ENCODE data around the gene RANBP3. TPM values are rescaled to one million over a fixed set of nuclear protein-coding genes. Genes with fewer than 3 reads are reported as not detected.

The RANBP3 gene
- total and polyA plus RNA-seq, 2 of the 8 experiments (the other 6 are each of a cell fraction or from before 2014, with no cell fraction given) = 95.4 to 122 TPM

DNA sequence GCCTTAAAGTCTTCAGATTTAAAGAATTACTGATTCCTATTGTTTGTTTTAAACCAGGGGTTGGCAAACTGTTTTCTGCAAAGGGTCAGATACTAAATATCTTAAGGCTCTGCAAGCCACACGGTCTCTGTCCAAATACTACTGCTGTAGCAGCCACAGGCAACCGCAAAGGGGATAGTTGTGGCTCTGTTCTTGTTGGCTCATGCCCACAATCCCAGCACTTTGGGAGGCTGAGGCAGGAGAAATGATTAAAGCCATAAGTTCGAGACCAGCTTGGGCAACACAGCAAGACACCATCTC is 22.4 kb downstream of the RANBP3 start:
- POLR2A ChIA-PET (ENCODE audit: partially characterized antibody) = interaction anchor here (1.2 to 1.9 kb wide), 2 partner anchors 11 to 17 kb away, joined by 3 to 6 read pairs; no protein-coding TSS in a partner anchor
- no peak overlapping the region for H3K4me2 ChIP-seq (ENCODE audit: insufficient read depth in 1 of 2, low read depth in 2 of 2, low read length in 2 of 2)
- TF ChIP-seq FOSL1 (IDR thresholded peaks at IDR 0.05; ENCODE audit: insufficient read depth, low read depth, low read length) (no peak), CHD2 (IDR thresholded peaks at IDR 0.05; ENCODE audit: low read length) (no peak), TBP (IDR thresholded peaks at IDR 0.05; ENCODE audit: low read depth, low read length) (no peak), BCL11A (IDR thresholded peaks at IDR 0.05; ENCODE audit: low read depth in 2 of 2, low read length in 2 of 2) (no peak), TAF1 (IDR thresholded peaks at IDR 0.05; ENCODE audit: low read depth, low read length) (no peak), SP4 (IDR thresholded peaks at IDR 0.05; ENCODE audit: low read length) (no peak), POLR2A (IDR thresholded peaks at IDR 0.05; ENCODE audit: control extremely low read depth in 1 of 2, low read depth in 2 of 2, low read length in 2 of 2) (no peak), KDM5A (IDR thresholded peaks at IDR 0.05; ENCODE audit: low read length) (no peak), SP2 (IDR thresholded peaks at IDR 0.05; ENCODE audit: low read length) (no peak), E2F6 (IDR thresholded peaks at IDR 0.05) (no peak), BACH1 (IDR thresholded peaks at IDR 0.05; ENCODE audit: low read length) (no peak), KDM4A (IDR thresholded peaks at IDR 0.05; ENCODE audit: low read depth, low read length, severe bottlenecking) (no peak), GTF2F1 (IDR thresholded peaks at IDR 0.05; ENCODE audit: borderline replicate concordance, low read depth, low read length) (no peak), MAX (IDR thresholded peaks at IDR 0.05) (no peak), EGR1 (IDR thresholded peaks at IDR 0.05; ENCODE audit: borderline replicate concordance, low read depth, low read length) (no peak), CTBP2 (IDR thresholded peaks at IDR 0.05; ENCODE audit: borderline replicate concordance, insufficient read depth, insufficient read length, low read length) (no peak)

More for the DNA sequence above, 22.4 kb downstream of the RANBP3 start:
- 90% methylated on average over 3 of the region's 3 CpGs; no CpG with 5 or more reads in 1 of the 2 experiments for WGBS, 2 experiments (ENCODE audit: extremely low coverage in 1 of 2, insufficient coverage in 1 of 2, insufficient read length in 1 of 2, insufficient replicate concordance in 2 of 2, low coverage in 1 of 2, low lambda C conversion rate in 2 of 2, missing lambda C conversion rate in 1 of 2)
- no peak overlapping the region for H3K18ac ChIP-seq (ENCODE audit: extremely low read depth, low read length)
- no peak overlapping the region for H3K4me3 ChIP-seq (ENCODE audit: extremely low read depth in 1 of 4, insufficient read depth in 2 of 4, low read depth in 3 of 4, low read length in 4 of 4)
- no peak overlapping the region for H2BK12ac ChIP-seq (ENCODE audit: low read depth, low read length)
- no peak overlapping the region for H2AFZ ChIP-seq (ENCODE audit: low read length)
- H4K20me1 ChIP-seq (replicated peaks in 1 of 2; ENCODE audit: control insufficient read depth in 1 of 2, insufficient read depth in 2 of 2, low read length in 2 of 2) = peaks cover 31 to 52% of the 10 kb centered on the region in 2 experiments
- no peak overlapping the region for H2BK5ac ChIP-seq (ENCODE audit: low read depth, low read length)
- H4K8ac ChIP-seq (ENCODE audit: extremely low read depth, insufficient read depth, low read length) = no peak overlapping the region
- no peak overlapping the region for H2BK120ac ChIP-seq (replicated peaks; ENCODE audit: low read depth, low read length)
- H3K27ac ChIP-seq (ENCODE audit: low read depth, low read length) = no peak overlapping the region
- no peak overlapping the region for H4K5ac ChIP-seq (ENCODE audit: insufficient read length, low read depth, low read length)
- H3K4ac ChIP-seq (replicated peaks; ENCODE audit: insufficient read length, low read depth, low read length) = no peak overlapping the region
- H3K27me3 ChIP-seq (replicated peaks in 1 of 4; ENCODE audit: control insufficient read depth in 3 of 4, extremely low read depth in 1 of 4, insufficient read depth in 3 of 4, low read length in 3 of 4) = no peaks in the 10 kb centered on the region; a peak in 1 of 7 replicates
- no peak overlapping the region for H3K23ac ChIP-seq (ENCODE audit: insufficient read length)
- H3K4me1 ChIP-seq (replicated peaks in 1 of 4; ENCODE audit: control insufficient read depth in 3 of 4, insufficient read depth in 4 of 4, low read length in 3 of 4) = peaks cover 25 to 57% (median 39%) of the 10 kb centered on the region in 4 experiments
- H3K79me2 ChIP-seq (ENCODE audit: control insufficient read depth in 1 of 2, insufficient read depth in 2 of 2, low read length in 2 of 2) = peaks cover 9 to 94% of the 10 kb centered on the region in 2 experiments
- no peak overlapping the region for H3K9ac ChIP-seq (replicated peaks in 1 of 4; ENCODE audit: extremely low read depth in 1 of 4, low read depth in 3 of 4, low read length in 3 of 4)
- H3K79me1 ChIP-seq (ENCODE audit: low read depth, low read length) = peaks cover 43% of the 10 kb centered on the region
- no peak for FAIRE-seq
- no peaks in the 10 kb centered on the region for H3K23me2 ChIP-seq (ENCODE audit: low read depth, low read length)
- H3K9me3 ChIP-seq (ENCODE audit: insufficient read depth in 2 of 2, low read depth in 1 of 2, low read length in 1 of 2) = no peaks in the 10 kb centered on the region
- H2AK5ac ChIP-seq (ENCODE audit: low read depth, low read length) = no peak overlapping the region
- no peak overlapping the region for H3K56ac ChIP-seq (replicated peaks; ENCODE audit: insufficient read length, low read depth, low read length)
- DNase-seq (ENCODE audit: low read depth in 1 of 2, low spot score in 2 of 2) = no peak
- CTCF ChIA-PET (ENCODE audit: partially characterized antibody) = interaction anchor here (0.6 to 5.8 kb wide), 6 partner anchors 12 to 891 kb away, joined by 3 to 43 read pairs (median 4); no protein-coding TSS in a partner anchor
- H3K36me3 ChIP-seq (ENCODE audit: control insufficient read depth in 2 of 4, insufficient read depth in 4 of 4, low read length in 3 of 4) = no peaks in the 10 kb centered on the region
- no peak overlapping the region for H3K14ac ChIP-seq (ENCODE audit: insufficient read length)
- H2BK15ac ChIP-seq (ENCODE audit: low read length) = no peak overlapping the region
- no peak overlapping the region for H2BK20ac ChIP-seq (ENCODE audit: low read length)
- H4K91ac ChIP-seq (replicated peaks; ENCODE audit: insufficient read length, low read length) = no peak overlapping the region

Data from H1 (cell line).